Tibial artery (tissue), 4 donors: ENCODE results near the gene EFNA5.

ENCODE experiments used
- DNase-seq, 2 donors: peaks; one replicate each; pipeline ENCODE4 v3.0.0-alpha.2; 2019
- H3K27ac ChIP-seq, 2 donors: fragments of 200-600 bp; sonication (generic) in 1 of 2; 1 replicate in 1 of 2; 2 replicates in 1 of 2; pipeline ENCODE4 v1.5.1; 2018 to 2019; ENCODE audit warnings: mild to moderate bottlenecking in 1 of 2
- H3K27me3 ChIP-seq, 2 donors: fragments of 200-600 bp; sonication (generic) in 1 of 2; one replicate each; pipeline versions ENCODE4 v1.5.1 to v1.6.0; 2016 to 2019
- H3K36me3 ChIP-seq, 3 donors: fragments of 200-600 bp; sonication (generic) in 2 of 3; one replicate each; pipeline ENCODE4 v1.5.1; 2016 to 2019; ENCODE audit warnings: mild to moderate bottlenecking in 2 of 3
- H3K4me1 ChIP-seq, 4 donors: fragments of 200-600 bp; sonication (generic) in 2 of 4; 1 replicate in 3 of 4; 2 replicates in 1 of 4; pipeline ENCODE4 v1.5.1; 2016 to 2019
- H3K4me3 ChIP-seq, 2 donors: fragments of 200-600 bp; sonication (generic) in 1 of 2; 1 replicate in 1 of 2; 2 replicates in 1 of 2; pipeline ENCODE4 v1.5.1; 2018 to 2019; ENCODE audit warnings: mild to moderate bottlenecking in 2 of 2
- H3K9me3 ChIP-seq, 3 donors: fragments of 200-600 bp; sonication (generic) in 1 of 3; one replicate each; pipeline ENCODE4 v1.5.1; 2016 to 2019
- intact Hi-C: fragments of 100-400 bp; cut with DNase I; formaldehyde crosslinking; loops from one replicate; pipeline ENCODE4 v1.15.0; 2023; ENCODE audit warnings: low total_unique reads
- TF ChIP-seq, protein P1 (sequence below), 2 experiments: fragments of 200-600 bp in 1 of 2; fragments of 450-650 bp in 1 of 2; IDR thresholded peaks; one replicate each; pipeline ENCODE4 v1.5.1; 2017 to 2019; ENCODE audit warnings: antibody characterized with exemption in 2 of 2, mild to moderate bottlenecking in 1 of 2, moderate library complexity in 1 of 2

EFNA5 gene

DNA sequence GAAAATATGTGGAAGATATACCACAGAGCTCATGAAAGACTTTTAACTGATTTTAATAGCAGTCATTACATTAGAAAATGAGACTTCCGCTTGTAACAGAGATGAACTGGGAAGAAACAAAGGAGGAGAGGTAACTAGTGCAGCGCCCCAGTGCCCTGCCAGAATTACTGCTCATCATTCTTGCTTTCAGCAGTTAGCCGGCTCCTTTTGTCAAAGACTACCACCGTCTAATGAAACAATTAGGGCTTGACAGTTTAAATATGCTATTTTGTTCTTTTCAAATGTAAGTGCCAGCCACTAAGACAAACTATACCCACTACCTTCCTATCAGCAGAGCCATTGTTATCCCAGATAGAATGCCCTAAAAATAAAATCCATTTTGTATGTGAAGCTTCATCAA, 328.4 kb downstream of the EFNA5 start:
- H3K9me3 ChIP-seq, result peaks cover 0 to 20% (median 13%) of the 10 kb centered on the region in 3 donors
- H3K27ac ChIP-seq, result no peak overlapping the region

DNA sequence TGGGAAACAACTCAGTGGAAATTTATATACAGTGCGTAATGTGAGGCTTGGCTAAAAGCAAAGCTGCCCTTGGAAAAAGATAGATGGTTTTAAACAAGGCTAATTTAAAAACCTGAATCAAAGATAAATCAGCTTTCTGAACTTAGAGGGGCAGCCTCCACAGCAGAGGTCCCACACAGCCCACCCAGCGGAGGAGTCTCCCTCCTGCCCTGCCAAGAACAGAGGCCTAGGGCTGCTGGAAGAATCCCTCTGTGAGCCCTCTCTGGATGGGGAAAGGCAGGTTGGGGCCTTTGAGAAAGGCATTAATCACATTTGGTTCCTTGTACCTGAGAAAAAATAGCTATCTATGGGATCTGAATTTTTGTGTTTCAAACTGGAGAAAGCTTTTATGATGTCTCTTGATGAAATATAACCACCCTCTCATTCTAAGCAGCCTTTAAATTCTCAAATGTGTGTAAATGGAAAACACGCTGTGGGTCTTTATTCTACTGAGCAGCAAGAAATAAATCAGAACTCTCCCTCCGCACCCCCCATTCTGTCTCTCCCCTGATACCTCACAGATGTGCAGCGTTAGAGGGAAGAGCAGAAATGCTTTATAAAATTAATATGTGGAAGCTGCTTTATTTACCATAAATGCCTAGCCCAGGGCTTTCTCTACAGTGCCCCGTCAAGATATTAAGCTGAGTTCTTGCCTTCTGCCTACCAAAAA, 329.2 kb downstream of the EFNA5 start:
- intact Hi-C loops, result no loop called here
- H3K36me3 ChIP-seq, result no peaks in the 10 kb centered on the region
- no peak for DNase-seq
- no peaks in the 10 kb centered on the region for H3K4me1 ChIP-seq
- no peak overlapping the region for H3K27ac ChIP-seq
- peaks cover 0 to 20% (median 13%) of the 10 kb centered on the region in 3 donors for H3K9me3 ChIP-seq
- no peak overlapping the region for H3K4me3 ChIP-seq
- TF ChIP-seq, protein P1, sequence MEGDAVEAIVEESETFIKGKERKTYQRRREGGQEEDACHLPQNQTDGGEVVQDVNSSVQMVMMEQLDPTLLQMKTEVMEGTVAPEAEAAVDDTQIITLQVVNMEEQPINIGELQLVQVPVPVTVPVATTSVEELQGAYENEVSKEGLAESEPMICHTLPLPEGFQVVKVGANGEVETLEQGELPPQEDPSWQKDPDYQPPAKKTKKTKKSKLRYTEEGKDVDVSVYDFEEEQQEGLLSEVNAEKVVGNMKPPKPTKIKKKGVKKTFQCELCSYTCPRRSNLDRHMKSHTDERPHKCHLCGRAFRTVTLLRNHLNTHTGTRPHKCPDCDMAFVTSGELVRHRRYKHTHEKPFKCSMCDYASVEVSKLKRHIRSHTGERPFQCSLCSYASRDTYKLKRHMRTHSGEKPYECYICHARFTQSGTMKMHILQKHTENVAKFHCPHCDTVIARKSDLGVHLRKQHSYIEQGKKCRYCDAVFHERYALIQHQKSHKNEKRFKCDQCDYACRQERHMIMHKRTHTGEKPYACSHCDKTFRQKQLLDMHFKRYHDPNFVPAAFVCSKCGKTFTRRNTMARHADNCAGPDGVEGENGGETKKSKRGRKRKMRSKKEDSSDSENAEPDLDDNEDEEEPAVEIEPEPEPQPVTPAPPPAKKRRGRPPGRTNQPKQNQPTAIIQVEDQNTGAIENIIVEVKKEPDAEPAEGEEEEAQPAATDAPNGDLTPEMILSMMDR (IDR thresholded peaks at IDR 0.05), result no peak
- no peaks in the 10 kb centered on the region for H3K27me3 ChIP-seq

More for the DNA sequence above, 328.4 kb downstream of the EFNA5 start:
- H3K36me3 ChIP-seq, result no peaks in the 10 kb centered on the region
- TF ChIP-seq, protein P1 (IDR thresholded peaks at IDR 0.05), result no peak
- H3K4me1 ChIP-seq, result no peaks in the 10 kb centered on the region
- no peak for DNase-seq
- no peak overlapping the region for H3K4me3 ChIP-seq
- H3K27me3 ChIP-seq, result no peaks in the 10 kb centered on the region
- intact Hi-C loops, result no loop called here

DNA sequence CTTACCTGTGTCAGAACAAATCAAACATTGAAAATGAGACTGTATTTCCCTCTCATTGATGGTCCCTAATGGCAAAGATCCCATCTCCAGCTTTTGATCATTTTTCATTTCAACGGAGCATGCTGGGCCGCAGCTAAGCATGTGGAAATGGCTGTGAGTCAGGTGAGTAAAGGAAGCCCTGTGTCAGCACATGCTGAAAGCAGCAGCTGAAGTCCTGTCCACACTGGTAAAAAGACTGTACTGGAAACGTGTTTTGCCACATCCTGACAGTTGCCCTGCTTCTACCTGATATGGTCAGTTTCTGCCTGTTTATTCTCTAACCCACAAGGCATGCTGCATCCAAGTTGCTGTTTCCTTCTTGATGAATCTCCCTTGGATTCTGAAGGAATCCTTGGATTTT, 330.1 kb downstream of the EFNA5 start:
- H3K4me1 ChIP-seq, result no peaks in the 10 kb centered on the region
- intact Hi-C loops, result no loop called here

DNA sequence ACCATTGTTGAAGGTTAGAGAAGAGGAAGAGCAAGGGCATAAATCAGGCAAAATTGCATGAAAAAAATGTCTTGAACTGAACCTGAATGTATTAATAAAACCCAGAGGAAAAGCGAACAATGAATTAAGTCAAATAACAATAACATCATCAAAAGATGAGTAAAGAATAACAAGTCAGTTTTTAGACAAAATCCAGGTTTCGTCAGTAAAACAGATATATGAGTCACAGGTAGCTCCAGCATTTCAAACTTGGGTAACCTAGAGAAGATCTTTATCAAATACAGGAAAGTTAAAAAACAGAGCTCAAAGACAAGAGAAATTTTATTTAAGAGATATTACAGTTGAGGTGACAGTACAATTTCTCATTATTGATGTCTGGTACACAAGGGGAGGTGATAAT, 332.4 kb downstream of the EFNA5 start:
- H3K4me3 ChIP-seq, result no peak overlapping the region
- no peaks in the 10 kb centered on the region for H3K4me1 ChIP-seq
- H3K27ac ChIP-seq, result no peak overlapping the region
- DNase-seq, result no peak
- intact Hi-C loops, result no loop called here
- TF ChIP-seq, protein P1 (IDR thresholded peaks at IDR 0.05), result no peak
- no peaks in the 10 kb centered on the region for H3K36me3 ChIP-seq
- H3K27me3 ChIP-seq, result no peaks in the 10 kb centered on the region
- no peaks in the 10 kb centered on the region for H3K9me3 ChIP-seq

More for the DNA sequence above, 330.1 kb downstream of the EFNA5 start:
- no peak overlapping the region for H3K4me3 ChIP-seq
- no peak overlapping the region for H3K27ac ChIP-seq
- TF ChIP-seq, protein P1 (IDR thresholded peaks at IDR 0.05), result no peak
- no peak for DNase-seq
- H3K27me3 ChIP-seq, result no peaks in the 10 kb centered on the region
- no peaks in the 10 kb centered on the region for H3K36me3 ChIP-seq
- peaks cover 0 to 15% (median 10%) of the 10 kb centered on the region in 3 donors for H3K9me3 ChIP-seq

DNA sequence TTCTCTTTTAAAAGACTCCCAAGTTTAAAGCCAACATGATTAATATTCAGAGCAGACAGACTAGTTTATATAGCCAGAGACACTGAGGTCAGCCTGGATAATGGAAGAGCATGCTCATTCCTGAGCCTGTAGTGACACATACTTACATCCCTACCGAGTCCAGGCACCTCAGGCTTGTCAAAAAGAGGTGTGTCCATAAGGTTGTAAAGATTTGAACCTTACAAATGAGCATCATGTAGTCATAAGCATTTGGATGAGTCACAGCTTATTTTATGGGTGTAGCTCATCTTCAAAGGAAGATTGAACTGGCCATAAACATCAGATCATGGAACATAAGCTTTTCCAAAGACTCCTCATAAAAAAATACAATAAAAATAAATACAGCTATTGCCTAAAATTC, 333.5 kb downstream of the EFNA5 start:
- Histone ChIP-seq H3K27me3 (no peaks in the 10 kb centered on the region), H3K4me1 (no peaks in the 10 kb centered on the region), H3K9me3 (no peaks in the 10 kb centered on the region), H3K36me3 (no peaks in the 10 kb centered on the region), H3K4me3 (no peak overlapping the region), H3K27ac (no peak overlapping the region)
- TF ChIP-seq, protein P1 (IDR thresholded peaks at IDR 0.05), result no peak
- DNase-seq, result no peak
- intact Hi-C loops, result no loop called here
